H1 (cell line): ENCODE results near the gene RNU6-1. TPM values are rescaled to one million over a fixed set of nuclear protein-coding genes. Genes with fewer than 3 reads are reported as not detected.

ENCODE experiments used
- CTCF ChIA-PET: fragments of 300-600 bp; sonication (Branson Sonifier 250); formaldehyde crosslinking; loops from one replicate; lab custom pipeline; 2021; ENCODE audit not compliant: partially characterized antibody; lab: Charles Lee
- POLR2A ChIA-PET: fragments of 300-600 bp; sonication (Branson Sonifier 250); formaldehyde crosslinking; loops from one replicate; lab custom pipeline; 2021; ENCODE audit warnings: inconsistent platforms; ENCODE audit not compliant: partially characterized antibody; lab: Charles Lee
- DNase-seq, 2 experiments: peaks; one replicate each; pipeline versions ENCODE4 v3.0.0 to v3.0.0-alpha.2; 2010 to 2022; ENCODE audit warnings: low spot score in 2 of 2, low read depth in 1 of 2, mixed read lengths in 1 of 2
- FAIRE-seq: peaks from 2 replicates; lab custom pipeline; 2011; peaks lifted over from hg19 to GRCh38; lab: Jason Lieb, UNC
- H2AFZ ChIP-seq: 2 replicates; pipeline ENCODE4 v1.8.1; 2012; ENCODE audit warnings: low read length, inconsistent platforms
- H2AK5ac ChIP-seq: 2 replicates; pipeline ENCODE4 v1.6.1; 2013; ENCODE audit warnings: low read depth, low read length
- H2BK120ac ChIP-seq: replicated peaks from 2 replicates; pipeline ENCODE3; 2013; ENCODE audit warnings: low read depth, low read length, inconsistent platforms
- H2BK12ac ChIP-seq: 2 replicates; pipeline ENCODE4 v1.6.1; 2013; ENCODE audit warnings: low read depth, low read length
- H2BK15ac ChIP-seq: 2 replicates; pipeline ENCODE4 v1.6.1; 2013; ENCODE audit warnings: low read length
- H2BK20ac ChIP-seq: 2 replicates; pipeline ENCODE4 v1.6.1; 2013; ENCODE audit warnings: low read length
- H2BK5ac ChIP-seq: 2 replicates; pipeline ENCODE4 v1.6.1; 2013; ENCODE audit warnings: low read depth, low read length
- H3K14ac ChIP-seq: 2 replicates; pipeline ENCODE4 v1.6.1; 2013; ENCODE audit warnings: inconsistent platforms; ENCODE audit not compliant: insufficient read length
- H3K18ac ChIP-seq: 2 replicates; pipeline ENCODE4 v1.6.1; 2013; ENCODE audit warnings: low read length; ENCODE audit errors: extremely low read depth
- H3K23ac ChIP-seq: 2 replicates; pipeline ENCODE4 v1.6.1; 2013; ENCODE audit warnings: inconsistent platforms; ENCODE audit not compliant: insufficient read length
- H3K23me2 ChIP-seq: 2 replicates; pipeline ENCODE4 v1.6.1; 2013; ENCODE audit warnings: low read depth, low read length
- H3K27ac ChIP-seq: 2 replicates; pipeline ENCODE4 v1.6.1; 2011; ENCODE audit warnings: low read depth, low read length, inconsistent platforms
- H3K27me3 ChIP-seq, 4 experiments: replicated peaks in 1 of 4; 1 replicate in 1 of 4; 2 replicates in 3 of 4; pipeline versions ENCODE4 v1.6.1 to v1.8.1; 2011 to 2013; ENCODE audit warnings: low read length in 3 of 4, mild to moderate bottlenecking in 3 of 4, inconsistent platforms in 2 of 4, mixed read lengths in 2 of 4, moderate library complexity in 1 of 4; ENCODE audit not compliant: control insufficient read depth in 3 of 4, insufficient read depth in 3 of 4; ENCODE audit errors: extremely low read depth in 1 of 4
- H3K36me3 ChIP-seq, 4 experiments: 2 replicates each; pipeline versions ENCODE4 v1.6.1 to v1.8.1; 2011 to 2013; ENCODE audit warnings: mild to moderate bottlenecking in 4 of 4, low read length in 3 of 4, moderate library complexity in 2 of 4, control low read depth in 1 of 4, inconsistent platforms in 1 of 4; ENCODE audit not compliant: insufficient read depth in 4 of 4, control insufficient read depth in 2 of 4
- H3K4ac ChIP-seq: replicated peaks from 2 replicates; pipeline ENCODE3; 2013; ENCODE audit warnings: low read length, low read depth, mixed read lengths, inconsistent platforms; ENCODE audit not compliant: insufficient read length
- H3K4me1 ChIP-seq, 4 experiments: replicated peaks in 1 of 4; 1 replicate in 1 of 4; 2 replicates in 3 of 4; pipeline versions ENCODE4 v1.6.1 to v1.8.1; 2011 to 2013; ENCODE audit warnings: low read length in 3 of 4, inconsistent platforms in 2 of 4, mixed read lengths in 1 of 4; ENCODE audit not compliant: insufficient read depth in 4 of 4, control insufficient read depth in 3 of 4
- H3K4me2 ChIP-seq, 2 experiments: 2 replicates each; pipeline versions ENCODE4 v1.6.1 to v1.8.1; 2011 to 2013; ENCODE audit warnings: low read depth in 2 of 2, low read length in 2 of 2, control low read depth in 1 of 2, inconsistent platforms in 1 of 2, mild to moderate bottlenecking in 1 of 2; ENCODE audit not compliant: insufficient read depth in 1 of 2
- H3K4me3 ChIP-seq, 4 experiments: fragments of 200-600, 300-600 bp in 1 of 4; sonication (generic), shearing (Covaris generic), sonication (Bioruptor Twin) in 1 of 4; 2 replicates each; pipeline versions ENCODE4 v1.5.1 to v1.8.1; 2011 to 2016; ENCODE audit warnings: low read length in 4 of 4, low read depth in 3 of 4, control low read depth in 2 of 4, inconsistent platforms in 2 of 4, mild to moderate bottlenecking in 2 of 4, mixed read lengths in 1 of 4, moderate library complexity in 1 of 4; ENCODE audit not compliant: insufficient read depth in 2 of 4; ENCODE audit errors: extremely low read depth in 1 of 4
- H3K56ac ChIP-seq: replicated peaks from 2 replicates; pipeline ENCODE3; 2013; ENCODE audit warnings: low read depth, mild to moderate bottlenecking, mixed read lengths, low read length, inconsistent platforms; ENCODE audit not compliant: insufficient read length
- H3K79me1 ChIP-seq: 2 replicates; pipeline ENCODE4 v1.6.1; 2013; ENCODE audit warnings: low read depth, low read length, control low read depth
- H3K79me2 ChIP-seq, 2 experiments: 2 replicates each; pipeline versions ENCODE4 v1.6.1 to v1.8.1; 2012 to 2013; ENCODE audit warnings: low read length in 2 of 2, mild to moderate bottlenecking in 2 of 2, inconsistent platforms in 1 of 2; ENCODE audit not compliant: insufficient read depth in 2 of 2, control insufficient read depth in 1 of 2
- H3K9ac ChIP-seq, 4 experiments: replicated peaks in 1 of 4; 1 replicate in 1 of 4; 2 replicates in 3 of 4; pipeline versions ENCODE4 v1.6.1 to v1.8.1; 2011 to 2013; ENCODE audit warnings: low read depth in 3 of 4, low read length in 3 of 4, control low read depth in 2 of 4, mild to moderate bottlenecking in 2 of 4, moderate library complexity in 2 of 4, inconsistent platforms in 1 of 4; ENCODE audit errors: extremely low read depth in 1 of 4
- H3K9me3 ChIP-seq, 2 experiments: 2 replicates each; pipeline versions ENCODE4 v1.6.1 to v1.8.1; 2012 to 2013; ENCODE audit warnings: mild to moderate bottlenecking in 2 of 2, moderate library complexity in 2 of 2, control low read depth in 1 of 2, inconsistent platforms in 1 of 2, low read depth in 1 of 2, low read length in 1 of 2, mixed read lengths in 1 of 2; ENCODE audit not compliant: insufficient read depth in 2 of 2
- H4K20me1 ChIP-seq, 2 experiments: replicated peaks in 1 of 2; 2 replicates each; pipeline versions ENCODE3 to v1.8.1; 2011 to 2013; ENCODE audit warnings: inconsistent platforms in 2 of 2, low read length in 2 of 2, mild to moderate bottlenecking in 1 of 2; ENCODE audit not compliant: insufficient read depth in 2 of 2, control insufficient read depth in 1 of 2
- H4K5ac ChIP-seq: 2 replicates; pipeline ENCODE4 v1.6.1; 2013; ENCODE audit warnings: low read length, low read depth, mixed read lengths, inconsistent platforms; ENCODE audit not compliant: insufficient read length
- H4K8ac ChIP-seq: 2 replicates; pipeline ENCODE4 v1.8.0; 2013; ENCODE audit warnings: mild to moderate bottlenecking, moderate library complexity, low read length, inconsistent platforms; ENCODE audit not compliant: insufficient read depth; ENCODE audit errors: extremely low read depth
- H4K91ac ChIP-seq: replicated peaks from 2 replicates; pipeline ENCODE3; 2013; ENCODE audit warnings: low read length, mixed read lengths, inconsistent platforms; ENCODE audit not compliant: insufficient read length
- BACH1 ChIP-seq: IDR thresholded peaks from 2 replicates; pipeline ENCODE4 v1.6.1; 2012; ENCODE audit warnings: low read length, improper control_type of control experiment
- CBX8 ChIP-seq: fragments of 300-800, 300-1000 bp; sonication (generic); IDR thresholded peaks from 2 replicates; pipeline ENCODE4 v1.7.1; 2016; ENCODE audit warnings: low read depth, low read length, borderline replicate concordance
- EGR1 ChIP-seq: IDR thresholded peaks from 2 replicates; pipeline ENCODE4 v1.6.1; 2011; ENCODE audit warnings: low read depth, low read length, borderline replicate concordance
- GTF2F1 ChIP-seq: IDR thresholded peaks from 2 replicates; pipeline ENCODE4 v1.6.1; 2012; ENCODE audit warnings: low read depth, low read length, improper control_type of control experiment, borderline replicate concordance
- KDM4A ChIP-seq: IDR thresholded peaks from one replicate; pipeline ENCODE4 v1.7.1; 2012; ENCODE audit warnings: low read depth, mild to moderate bottlenecking, moderate library complexity, low read length, inconsistent platforms; ENCODE audit not compliant: severe bottlenecking
- PHF8 ChIP-seq: fragments of 200-600 bp; sonication (generic); conservative IDR thresholded peaks from 2 replicates; pipeline ENCODE4 v1.7.1; 2012; ENCODE audit warnings: low read depth, mild to moderate bottlenecking, inconsistent platforms, low read length, moderate library complexity
- POLR2AphosphoS5 ChIP-seq: IDR thresholded peaks from 2 replicates; pipeline ENCODE4 v1.6.1; 2011; ENCODE audit warnings: low read depth, low read length
- SIN3A ChIP-seq, 2 experiments: IDR thresholded peaks in 1 of 2; conservative IDR thresholded peaks in 1 of 2; 2 replicates each; pipeline ENCODE4 v1.6.1; 2011 to 2012; ENCODE audit warnings: low read length in 2 of 2, improper control_type of control experiment in 1 of 2, low read depth in 1 of 2, mild to moderate bottlenecking in 1 of 2
- SP4 ChIP-seq: IDR thresholded peaks from 2 replicates; pipeline ENCODE4 v1.6.1; 2012; ENCODE audit warnings: low read length, inconsistent platforms
- TAF1 ChIP-seq: IDR thresholded peaks from 2 replicates; pipeline ENCODE4 v1.6.1; 2011; ENCODE audit warnings: mild to moderate bottlenecking, low read depth, low read length
- WGBS, 2 experiments: shearing (Covaris generic) in 1 of 2; methylation state at CpG; one replicate each; pipeline versions ENCODE4 v1.1.6 to v1.1.7; 2013 to 2015; ENCODE audit warnings: low lambda C conversion rate in 2 of 2, mixed read lengths in 2 of 2, inconsistent platforms in 1 of 2, low coverage in 1 of 2, missing lambda C conversion rate in 1 of 2; ENCODE audit not compliant: insufficient replicate concordance in 2 of 2, insufficient coverage in 1 of 2, insufficient read length in 1 of 2; ENCODE audit errors: extremely low coverage in 1 of 2, missing lambda C conversion rate in 1 of 2; 5-methylcytosine and 5-hydroxymethylcytosine counted together
- polyA plus RNA-seq, 7 experiments: library from polyadenylated mRNA; depleted of rRNA in 3 of 7; stranded (reverse) in 5 of 7; unstranded in 2 of 7; fragments of >200 nt in 5 of 7; fragments of 200-250 nt in 2 of 7; gene quantifications; 1 replicate in 5 of 7; 2 replicates in 1 of 7; 4 replicates in 1 of 7; pipeline versions ENCODE4 v1.2.1 to v1.2.3, GENCODE V29; 2011 to 2013; ENCODE audit warnings: missing spikeins in 2 of 7, mixed read lengths in 2 of 7
- total RNA-seq: library from RNA; stranded (reverse); fragmentation: NEBNext Ultra II Directional; extraction: Animal tissue kit (Norgen Biotek cat#: 25700); gene quantifications from 2 replicates; pipeline ENCODE4 v1.2.1, GENCODE V29; 2021
- TF ChIP-seq, protein P1 (sequence below): IDR thresholded peaks from 2 replicates; pipeline ENCODE4 v1.6.1; 2011; ENCODE audit warnings: low read length, improper control_type of control experiment

RNU6-1 gene
- total and polyA plus RNA-seq, 2 of the 8 experiments (the other 6 are each of a cell fraction or from before 2014, with no cell fraction given) = not detected

DNA sequence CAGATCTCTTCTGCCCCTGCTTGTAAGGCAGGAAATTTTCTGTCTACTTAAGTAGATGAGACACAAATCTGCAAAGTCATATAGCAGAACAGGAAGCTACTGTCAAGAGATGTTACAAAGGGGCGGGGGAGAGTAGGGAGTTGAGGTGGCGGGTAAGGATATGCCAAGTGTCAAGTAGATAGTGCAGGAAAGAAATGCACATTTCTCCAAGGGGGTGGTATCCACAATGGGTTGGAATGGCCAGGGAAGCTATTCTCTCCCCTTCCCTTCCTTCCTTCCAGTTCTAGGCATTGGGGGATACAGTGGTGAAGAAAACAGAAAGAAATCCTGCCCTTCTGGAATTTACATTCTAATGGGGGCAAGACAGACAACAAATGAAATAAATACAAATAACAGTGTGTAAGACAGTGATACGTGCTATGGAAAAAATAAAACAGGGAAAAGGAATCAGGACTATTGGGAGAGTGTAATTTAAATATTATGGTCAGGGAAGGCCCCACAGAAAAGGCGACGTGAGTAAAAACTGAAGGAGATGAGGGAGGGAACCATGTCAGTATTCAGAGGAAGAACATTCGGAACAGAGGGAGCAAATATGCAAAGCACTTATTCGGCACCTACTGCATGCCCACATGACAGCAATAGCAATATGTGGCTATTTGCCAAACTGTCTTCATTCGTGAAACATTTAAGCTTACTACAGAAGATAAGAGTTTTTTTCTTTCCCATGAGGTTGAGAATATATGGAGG, 42.8 kb upstream of the RNU6-1 start:
- H2AK5ac ChIP-seq = no peak overlapping the region
- no peak overlapping the region for H4K5ac ChIP-seq
- FAIRE-seq = no peak
- no peak overlapping the region for H2AFZ ChIP-seq
- ChIA-PET POLR2A (interaction anchor here (1.0 to 2.3 kb wide), 5 partner anchors 8 to 172 kb away, joined by 3 to 10 read pairs (median 5); no protein-coding TSS in a partner anchor), CTCF (interaction anchor here (1.0 to 1.6 kb wide), 4 partner anchors 21 to 422 kb away, joined by 3 to 5 read pairs (median 4); no protein-coding TSS in a partner anchor)
- H3K79me1 ChIP-seq = no peaks in the 10 kb centered on the region
- H2BK12ac ChIP-seq = no peak overlapping the region
- no peak overlapping the region for H2BK20ac ChIP-seq
- no peak overlapping the region for H3K18ac ChIP-seq
- 0 out of 4 replicates have a peak overlapping the region, but pooled peaks of 1 of the 2 experiments have one; percentile 14 for H3K4me2 ChIP-seq
- no peaks in the 10 kb centered on the region for H3K36me3 ChIP-seq
- H3K27ac ChIP-seq = no peak overlapping the region
- H3K4me1 ChIP-seq = peaks cover 3 to 8% (median 6%) of the 10 kb centered on the region in 4 experiments; a peak in 6 of 7 replicates
- no peak overlapping the region for H3K14ac ChIP-seq
- no peak overlapping the region for H3K56ac ChIP-seq
- H4K8ac ChIP-seq = no peak overlapping the region
- H2BK15ac ChIP-seq = no peak overlapping the region
- H3K23ac ChIP-seq = no peak overlapping the region
- no peaks in the 10 kb centered on the region for H3K9me3 ChIP-seq
- H2BK5ac ChIP-seq = no peak overlapping the region
- H3K27me3 ChIP-seq = peaks cover 0 to 5% (median 2%) of the 10 kb centered on the region in 4 experiments; a peak in 2 of 7 replicates
- no peaks in the 10 kb centered on the region for H3K79me2 ChIP-seq
- no peak overlapping the region for H4K91ac ChIP-seq
- no peak overlapping the region for H2BK120ac ChIP-seq
- WGBS, 2 experiments = 85% methylated on average over 8 of the region's 8 CpGs; no CpG with 5 or more reads in 1 of the 2 experiments
- H3K4me3 ChIP-seq = no peak overlapping the region
- no peak overlapping the region for H3K9ac ChIP-seq
- no peak overlapping the region for H3K4ac ChIP-seq
- H3K23me2 ChIP-seq = no peaks in the 10 kb centered on the region; the same call in 1 of the 2 replicates
- DNase-seq = no peak
- H4K20me1 ChIP-seq = no peaks in the 10 kb centered on the region
- no peak for TF ChIP-seq POLR2AphosphoS5
- no peak for TF ChIP-seq EGR1
- no peak for TF ChIP-seq TAF1
- TF ChIP-seq CBX8 = no peak
- no peak for TF ChIP-seq PHF8
- TF ChIP-seq SP4 = no peak
- no peak for TF ChIP-seq BACH1
- no peak for TF ChIP-seq KDM4A
- TF ChIP-seq SIN3A (conservative IDR thresholded peaks at IDR 0.05 in 1 of 2, IDR thresholded peaks at IDR 0.05 in 1 of 2; ENCODE audit: low read depth in 1 of 2, low read length in 2 of 2) = no peak
- no peak for TF ChIP-seq GTF2F1
- TF ChIP-seq, protein P1, sequence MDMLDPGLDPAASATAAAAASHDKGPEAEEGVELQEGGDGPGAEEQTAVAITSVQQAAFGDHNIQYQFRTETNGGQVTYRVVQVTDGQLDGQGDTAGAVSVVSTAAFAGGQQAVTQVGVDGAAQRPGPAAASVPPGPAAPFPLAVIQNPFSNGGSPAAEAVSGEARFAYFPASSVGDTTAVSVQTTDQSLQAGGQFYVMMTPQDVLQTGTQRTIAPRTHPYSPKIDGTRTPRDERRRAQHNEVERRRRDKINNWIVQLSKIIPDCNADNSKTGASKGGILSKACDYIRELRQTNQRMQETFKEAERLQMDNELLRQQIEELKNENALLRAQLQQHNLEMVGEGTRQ = no peak
